ACC112 (cell line): ENCODE measurements around the gene ABCA1.
"Not testable (repeated sequence)": the region's sequence is repeated elsewhere in the genome, so short reads cannot be mapped to it uniquely, and the experiment has no call there.

Source experiments
- H2AFZ ChIP-seq: fragments of 200-600 bp; sonication (generic); one replicate; pipeline ENCODE4 v1.6.0; 2017; ENCODE audit warnings: antibody characterized with exemption, low read length; ENCODE audit not compliant: unreplicated experiment
- H3K27ac ChIP-seq: fragments of 200-600 bp; sonication (generic); 2 replicates; pipeline ENCODE4 v1.5.1; 2014; ENCODE audit warnings: low read depth, mild to moderate bottlenecking, antibody characterized with exemption, low read length, moderate library complexity
- H3K27me3 ChIP-seq: fragments of 200-600 bp; sonication (generic); 2 replicates; pipeline ENCODE4 v1.6.1; 2014; ENCODE audit warnings: mild to moderate bottlenecking, antibody characterized with exemption, low read length, moderate library complexity, mixed read lengths; ENCODE audit not compliant: insufficient read depth
- H3K36me3 ChIP-seq: fragments of 200-600 bp; sonication (generic); 2 replicates; pipeline ENCODE4 v1.6.1; 2016; ENCODE audit warnings: mild to moderate bottlenecking, antibody characterized with exemption, low read length, moderate library complexity, mixed read lengths; ENCODE audit not compliant: insufficient read depth
- H3K4me1 ChIP-seq: fragments of 200-600 bp; sonication (generic); one replicate; pipeline ENCODE4 v1.6.1; 2016; ENCODE audit warnings: low read length, mixed read lengths; ENCODE audit not compliant: insufficient read depth, unreplicated experiment, control insufficient read depth
- H3K4me3 ChIP-seq: fragments of 200-600 bp; sonication (generic); 2 replicates; pipeline ENCODE4 v1.5.1; 2014; ENCODE audit warnings: mild to moderate bottlenecking, low read depth, low read length
- H3K79me2 ChIP-seq: fragments of 200-600 bp; sonication (generic); one replicate; pipeline ENCODE4 v1.6.0; 2016; ENCODE audit warnings: low read length; ENCODE audit not compliant: control insufficient read depth, unreplicated experiment, insufficient read depth

ABCA1 gene

GRCh38 chr9:104858271-104858670 lies 69.7 kb downstream of the ABCA1 start:
- H3K27me3 ChIP-seq = no peaks in the 10 kb centered on the region
- no peak overlapping the region for H2AFZ ChIP-seq
- no peaks in the 10 kb centered on the region for H3K79me2 ChIP-seq
- H3K4me1 ChIP-seq = peaks cover 42% of the 10 kb centered on the region
- no peak overlapping the region for H3K4me3 ChIP-seq
- peaks cover 7% of the 10 kb centered on the region; the same call in 1 of the 2 replicates for H3K36me3 ChIP-seq
- H3K27ac ChIP-seq = no peak overlapping the region

- Histone ChIP-seq H3K27me3 (no peaks in the 10 kb centered on the region), H3K4me1 (peaks cover 38% of the 10 kb centered on the region), H3K36me3 (peaks cover 11% of the 10 kb centered on the region; the same call in 1 of the 2 replicates), H2AFZ (no peak overlapping the region), H3K4me3 (no peak overlapping the region), H3K27ac (no peak overlapping the region), H3K79me2 (no peaks in the 10 kb centered on the region)
Observed at GRCh38 chr9:104856413-104856941, 71.5 kb downstream of the ABCA1 start.

GRCh38 chr9:104855807-104856206 lies 72.1 kb downstream of the ABCA1 start:
- no peak overlapping the region for H3K27ac ChIP-seq
- 0 out of 2 replicates have a peak, but pooled peaks cover 11% of the 10 kb centered on the region for H3K36me3 ChIP-seq
- H3K79me2 ChIP-seq = no peaks in the 10 kb centered on the region
- peaks cover 45% of the 10 kb centered on the region for H3K4me1 ChIP-seq
- no peak overlapping the region for H2AFZ ChIP-seq
- no peaks in the 10 kb centered on the region for H3K27me3 ChIP-seq
- no peak overlapping the region for H3K4me3 ChIP-seq

GRCh38 chr9:104855258-104855657 lies 72.7 kb downstream of the ABCA1 start:
- H2AFZ ChIP-seq, H3K27me3 ChIP-seq, H3K79me2 ChIP-seq, H3K4me3 ChIP-seq, H3K27ac ChIP-seq: not testable (repeated sequence)
- 0 out of 2 replicates have a peak, but pooled peaks cover 11% of the 10 kb centered on the region for H3K36me3 ChIP-seq
- peaks cover 50% of the 10 kb centered on the region for H3K4me1 ChIP-seq

- Histone ChIP-seq H3K36me3 (0 out of 2 replicates have a peak, but pooled peaks cover 11% of the 10 kb centered on the region), H2AFZ (no peak overlapping the region), H3K4me1 (peaks cover 57% of the 10 kb centered on the region), H3K4me3 (no peak overlapping the region), H3K27me3 (no peaks in the 10 kb centered on the region), H3K27ac (no peak overlapping the region), H3K79me2 (no peaks in the 10 kb centered on the region)
Observed at GRCh38 chr9:104854613-104855012, 73.3 kb downstream of the ABCA1 start.

GRCh38 chr9:104853683-104854082 lies 74.3 kb downstream of the ABCA1 start:
- Histone ChIP-seq H3K36me3 (0 out of 2 replicates have a peak, but pooled peaks cover 11% of the 10 kb centered on the region), H3K79me2 (no peaks in the 10 kb centered on the region), H3K4me3 (no peak overlapping the region), H2AFZ (no peak overlapping the region), H3K27ac (no peak overlapping the region), H3K4me1 (peaks cover 59% of the 10 kb centered on the region), H3K27me3 (no peaks in the 10 kb centered on the region)

GRCh38 chr9:104853159-104853558 lies 74.8 kb downstream of the ABCA1 start:
- Histone ChIP-seq H2AFZ (no peak overlapping the region), H3K27ac (no peak overlapping the region), H3K36me3 (0 out of 2 replicates have a peak, but pooled peaks cover 11% of the 10 kb centered on the region), H3K27me3 (no peaks in the 10 kb centered on the region), H3K79me2 (no peaks in the 10 kb centered on the region), H3K4me1 (peaks cover 53% of the 10 kb centered on the region), H3K4me3 (no peak overlapping the region)

GRCh38 chr9:104851546-104851920 lies 76.4 kb downstream of the ABCA1 start:
- Histone ChIP-seq H3K4me3 (no peak overlapping the region), H3K27ac (no peak overlapping the region), H3K27me3 (no peaks in the 10 kb centered on the region), H3K79me2 (no peaks in the 10 kb centered on the region), H2AFZ (no peak overlapping the region), H3K36me3 (0 out of 2 replicates have a peak, but pooled peaks cover 8% of the 10 kb centered on the region), H3K4me1 (peaks cover 44% of the 10 kb centered on the region)

- Histone ChIP-seq H3K27ac (peak overlapping the region; percentile 18; the same call in 1 of the 2 replicates), H3K36me3 (0 out of 2 replicates have a peak, but pooled peaks cover 3% of the 10 kb centered on the region), H3K27me3 (no peaks in the 10 kb centered on the region), H3K79me2 (no peaks in the 10 kb centered on the region), H3K4me1 (peaks cover 38% of the 10 kb centered on the region), H2AFZ (no peak overlapping the region), H3K4me3 (peak overlapping the region; percentile 7; the same call in 1 of the 2 replicates)
Observed at GRCh38 chr9:104850786-104851545, 77.0 kb downstream of the ABCA1 start.

GRCh38 chr9:104849023-104849422 lies 78.9 kb downstream of the ABCA1 start:
- Histone ChIP-seq H3K79me2 (no peaks in the 10 kb centered on the region), H3K4me1 (peaks cover 26% of the 10 kb centered on the region), H3K27ac (no peak overlapping the region), H3K36me3 (peaks cover 6% of the 10 kb centered on the region; the same call in 1 of the 2 replicates), H2AFZ (no peak overlapping the region), H3K27me3 (no peaks in the 10 kb centered on the region), H3K4me3 (no peak overlapping the region)

- Histone ChIP-seq H3K79me2 (no peaks in the 10 kb centered on the region), H3K27ac (no peak overlapping the region), H2AFZ (no peak overlapping the region), H3K36me3 (peaks cover 3% of the 10 kb centered on the region; the same call in 1 of the 2 replicates), H3K4me1 (peaks cover 7% of the 10 kb centered on the region), H3K4me3 (no peak overlapping the region), H3K27me3 (no peaks in the 10 kb centered on the region)
Observed at GRCh38 chr9:104844710-104845109, 83.2 kb downstream of the ABCA1 start.
